Panc1 (cell line): Measurements from ENCODE around the gene P2RY6. TPM values are rescaled to one million over a fixed set of nuclear protein-coding genes. Genes with fewer than 3 reads are reported as not detected.

Experiments
- ATAC-seq: fragments of 200-7000 bp; cut with Tn5 transposase; 2 replicates; pipeline ENCODE4 v1.9.1; 2020; ENCODE audit warnings: mild to moderate bottlenecking, moderate library complexity
- BruUV-seq: library from RNA; stranded (reverse); fragments of 400-500 nt; replicated peaks from 2 replicates; lab custom pipeline; 2021; lab: Mats Ljungman, UMichigan
- CTCF ChIA-PET: fragments of 300-600 bp; sonication (Branson Sonifier 250); formaldehyde crosslinking; loops from one replicate; lab custom pipeline; 2022; ENCODE audit warnings: antibody characterized with exemption; lab: Charles Lee
- POLR2A ChIA-PET: fragments of 300-600 bp; sonication (Branson Sonifier 250); formaldehyde crosslinking; loops from one replicate; lab custom pipeline; 2022; ENCODE audit warnings: antibody characterized with exemption; lab: Charles Lee
- DNase-seq: peaks from one replicate; pipeline ENCODE4 v3.0.0-alpha.2; 2010; ENCODE audit warnings: low read depth, low spot score
- H3K27ac ChIP-seq: 2 replicates; pipeline ENCODE4 v1.5.1; 2011; ENCODE audit warnings: mild to moderate bottlenecking, low read length, inconsistent platforms
- H3K27me3 ChIP-seq: fragments of 200-500 bp; sonication (Bioruptor generic); 2 replicates; pipeline ENCODE4 v1.6.0; 2014; ENCODE audit warnings: low read length, inconsistent platforms; ENCODE audit not compliant: control insufficient read depth, insufficient read depth
- H3K36me3 ChIP-seq: fragments of 200-500 bp; sonication (Bioruptor generic); 2 replicates; pipeline ENCODE4 v1.5.1; 2014; ENCODE audit warnings: inconsistent platforms, mild to moderate bottlenecking, low read length, moderate library complexity; ENCODE audit not compliant: control insufficient read depth, insufficient read depth
- H3K4me1 ChIP-seq: 2 replicates; pipeline ENCODE4 v1.5.1; 2011; ENCODE audit warnings: inconsistent platforms, mild to moderate bottlenecking, low read length, moderate library complexity; ENCODE audit not compliant: control insufficient read depth, insufficient read depth
- H3K4me3 ChIP-seq, 2 experiments: 2 replicates each; pipeline ENCODE4 v1.5.1; 2011 to 2012; ENCODE audit warnings: low read depth in 2 of 2, low read length in 2 of 2, mild to moderate bottlenecking in 2 of 2, inconsistent platforms in 1 of 2, moderate library complexity in 1 of 2
- H3K9me3 ChIP-seq: fragments of 200-500 bp; sonication (Bioruptor generic); 2 replicates; pipeline ENCODE4 v1.5.1; 2014; ENCODE audit warnings: low read depth, mild to moderate bottlenecking, inconsistent platforms, low read length, moderate library complexity; ENCODE audit not compliant: control insufficient read depth, insufficient read depth
- POLR2AphosphoS5 ChIP-seq: IDR thresholded peaks from 2 replicates; pipeline ENCODE4 v1.6.1; 2012; ENCODE audit warnings: mild to moderate bottlenecking, low read depth, low read length, moderate library complexity
- SIN3A ChIP-seq: IDR thresholded peaks from 2 replicates; pipeline ENCODE4 v1.6.1; 2012; ENCODE audit warnings: low read depth, mild to moderate bottlenecking, low read length, moderate library complexity, borderline replicate concordance; ENCODE audit not compliant: insufficient read depth
- TCF7L2 ChIP-seq: IDR thresholded peaks from 2 replicates; pipeline ENCODE4 v1.6.1; 2011; ENCODE audit warnings: mild to moderate bottlenecking, low read depth, low read length, inconsistent platforms
- in situ Hi-C: cut with HindIII; loops from 2 replicates; pipeline ENCODE4 v1.10.0; 2016; ENCODE audit warnings: low sequenced_read_pairs, low pct_unique_long_range_greater_than_20kb
- intact Hi-C: fragments of 100-400 bp; cut with micrococcal nuclease; formaldehyde crosslinking; loops from one replicate; pipeline ENCODE4 v1.10.0; 2022; ENCODE audit not compliant: unreplicated experiment
- total RNA-seq: library from RNA; stranded (reverse); gene quantifications from one replicate; pipeline ENCODE4 v1.2.1, GENCODE V29; 2021; ENCODE audit not compliant: unreplicated experiment
- TF ChIP-seq, protein P1 (sequence below): fragments of 450-650 bp; IDR thresholded peaks from 2 replicates; pipeline ENCODE4 v1.5.1; 2017; ENCODE audit warnings: mild to moderate bottlenecking
- TF ChIP-seq, protein P2 (sequence below), 2 experiments: IDR thresholded peaks; 2 replicates each; pipeline ENCODE4 v1.6.1; 2011 to 2012; ENCODE audit warnings: low read depth in 2 of 2, control low read depth in 1 of 2, low read length in 1 of 2, mild to moderate bottlenecking in 1 of 2, moderate library complexity in 1 of 2; ENCODE audit not compliant: insufficient read depth in 1 of 2

Gene P2RY6
- total RNA-seq, 1 experiment from 2014 or later = 0.59 TPM

DNA sequence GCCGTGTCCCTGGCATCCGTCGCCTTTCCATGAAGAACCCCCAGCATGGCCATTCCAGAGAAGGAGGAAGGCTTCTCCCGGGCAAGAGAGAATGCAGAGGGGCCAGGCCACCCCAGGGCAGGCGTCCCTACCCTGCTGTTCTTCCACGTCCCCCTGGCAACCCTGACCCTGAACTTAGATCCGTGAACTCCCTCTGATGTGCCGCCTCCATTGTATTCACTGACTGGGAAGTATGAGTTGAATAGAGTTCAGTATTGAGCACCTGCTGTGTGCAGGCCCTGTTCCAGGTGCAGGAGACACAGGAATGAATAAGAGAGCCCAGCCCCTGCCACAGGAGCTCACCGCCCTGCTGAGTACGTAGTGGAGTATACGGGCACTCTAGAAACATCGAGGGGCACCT, 74.9 kb downstream of the P2RY6 start:
- intact Hi-C loops = no loop called here
- CTCF ChIA-PET = no interaction called here

More for the DNA sequence above, 74.9 kb downstream of the P2RY6 start:
- ATAC-seq (no peak), DNase-seq (no peak)
- TF ChIP-seq, protein P1, sequence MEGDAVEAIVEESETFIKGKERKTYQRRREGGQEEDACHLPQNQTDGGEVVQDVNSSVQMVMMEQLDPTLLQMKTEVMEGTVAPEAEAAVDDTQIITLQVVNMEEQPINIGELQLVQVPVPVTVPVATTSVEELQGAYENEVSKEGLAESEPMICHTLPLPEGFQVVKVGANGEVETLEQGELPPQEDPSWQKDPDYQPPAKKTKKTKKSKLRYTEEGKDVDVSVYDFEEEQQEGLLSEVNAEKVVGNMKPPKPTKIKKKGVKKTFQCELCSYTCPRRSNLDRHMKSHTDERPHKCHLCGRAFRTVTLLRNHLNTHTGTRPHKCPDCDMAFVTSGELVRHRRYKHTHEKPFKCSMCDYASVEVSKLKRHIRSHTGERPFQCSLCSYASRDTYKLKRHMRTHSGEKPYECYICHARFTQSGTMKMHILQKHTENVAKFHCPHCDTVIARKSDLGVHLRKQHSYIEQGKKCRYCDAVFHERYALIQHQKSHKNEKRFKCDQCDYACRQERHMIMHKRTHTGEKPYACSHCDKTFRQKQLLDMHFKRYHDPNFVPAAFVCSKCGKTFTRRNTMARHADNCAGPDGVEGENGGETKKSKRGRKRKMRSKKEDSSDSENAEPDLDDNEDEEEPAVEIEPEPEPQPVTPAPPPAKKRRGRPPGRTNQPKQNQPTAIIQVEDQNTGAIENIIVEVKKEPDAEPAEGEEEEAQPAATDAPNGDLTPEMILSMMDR = no peak
- TF ChIP-seq SIN3A (no peak), TCF7L2 (no peak), POLR2AphosphoS5 (no peak)
- TF ChIP-seq, protein P2, sequence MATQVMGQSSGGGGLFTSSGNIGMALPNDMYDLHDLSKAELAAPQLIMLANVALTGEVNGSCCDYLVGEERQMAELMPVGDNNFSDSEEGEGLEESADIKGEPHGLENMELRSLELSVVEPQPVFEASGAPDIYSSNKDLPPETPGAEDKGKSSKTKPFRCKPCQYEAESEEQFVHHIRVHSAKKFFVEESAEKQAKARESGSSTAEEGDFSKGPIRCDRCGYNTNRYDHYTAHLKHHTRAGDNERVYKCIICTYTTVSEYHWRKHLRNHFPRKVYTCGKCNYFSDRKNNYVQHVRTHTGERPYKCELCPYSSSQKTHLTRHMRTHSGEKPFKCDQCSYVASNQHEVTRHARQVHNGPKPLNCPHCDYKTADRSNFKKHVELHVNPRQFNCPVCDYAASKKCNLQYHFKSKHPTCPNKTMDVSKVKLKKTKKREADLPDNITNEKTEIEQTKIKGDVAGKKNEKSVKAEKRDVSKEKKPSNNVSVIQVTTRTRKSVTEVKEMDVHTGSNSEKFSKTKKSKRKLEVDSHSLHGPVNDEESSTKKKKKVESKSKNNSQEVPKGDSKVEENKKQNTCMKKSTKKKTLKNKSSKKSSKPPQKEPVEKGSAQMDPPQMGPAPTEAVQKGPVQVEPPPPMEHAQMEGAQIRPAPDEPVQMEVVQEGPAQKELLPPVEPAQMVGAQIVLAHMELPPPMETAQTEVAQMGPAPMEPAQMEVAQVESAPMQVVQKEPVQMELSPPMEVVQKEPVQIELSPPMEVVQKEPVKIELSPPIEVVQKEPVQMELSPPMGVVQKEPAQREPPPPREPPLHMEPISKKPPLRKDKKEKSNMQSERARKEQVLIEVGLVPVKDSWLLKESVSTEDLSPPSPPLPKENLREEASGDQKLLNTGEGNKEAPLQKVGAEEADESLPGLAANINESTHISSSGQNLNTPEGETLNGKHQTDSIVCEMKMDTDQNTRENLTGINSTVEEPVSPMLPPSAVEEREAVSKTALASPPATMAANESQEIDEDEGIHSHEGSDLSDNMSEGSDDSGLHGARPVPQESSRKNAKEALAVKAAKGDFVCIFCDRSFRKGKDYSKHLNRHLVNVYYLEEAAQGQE (IDR thresholded peaks at IDR 0.05; ENCODE audit: insufficient read depth in 1 of 2, low read depth in 2 of 2, low read length in 1 of 2) = no peak
- no peak overlapping the region for H3K4me3 ChIP-seq
- POLR2A ChIA-PET = no interaction called here
- no TSS peak for BruUV-seq
- H3K4me1 ChIP-seq = peaks cover 9% of the 10 kb centered on the region
- in situ Hi-C loops = no loop called here
- no peaks in the 10 kb centered on the region for H3K36me3 ChIP-seq
- no peaks in the 10 kb centered on the region for H3K9me3 ChIP-seq
- no peak overlapping the region for H3K27ac ChIP-seq
- no peaks in the 10 kb centered on the region for H3K27me3 ChIP-seq

Other genes starting within 250 kb of the P2RY6 start
- 31.8 TPM for gene FCHSD2, start 130.0 kb upstream of the P2RY6 start, total RNA-seq
- 2.4 TPM for gene P2RY2, start 54.1 kb upstream of the P2RY6 start, total RNA-seq
- 43.2 TPM for gene ARHGEF17, start 35.9 kb downstream of the P2RY6 start, total RNA-seq
- gene RELT, start 104.1 kb downstream of the P2RY6 start, total RNA-seq = 11.3 TPM